ENCODE measurements around the gene PHACTR2.

- TF ChIP-seq CTCF (IDR thresholded peaks at IDR 0.05; ENCODE audit: borderline replicate concordance, extremely low read depth, low read length, poor library complexity, severe bottlenecking): no peak
- no peak for TF ChIP-seq EZH2 (IDR thresholded peaks at IDR 0.05; ENCODE audit: borderline replicate concordance, low read depth, low read length, severe bottlenecking)
Observed at GRCh38 chr6:143632894-143633293, 44.9 kb upstream of the PHACTR2 start.
